K562 treated with DMSO at 1 percent for 4 hours (cell line): Measurements from ENCODE around the gene PLK3. TPM values are rescaled to one million over a fixed set of nuclear protein-coding genes. Genes with fewer than 3 reads are reported as not detected.

Source experiments
- total RNA-seq: library from RNA; unstranded; fragments of 300-600 nt; gene quantifications from 2 replicates; pipeline ENCODE4 v1.2.3, GENCODE V29; 2022; ENCODE audit not compliant: insufficient read depth

Gene PLK3
- 7.7 and 11.0 TPM in 2 replicates for total RNA-seq

GRCh38 chr1:44799770-44800584 is at the start of gene PLK3:
Gene PLK3 (plus strand): TSS chr1:44800377. CDS start chr1:44800464, 87 bp downstream.

GRCh38 chr1:44775078-44775929 is 24.9 kb upstream of the PLK3 start, which contains the start of gene RPS8:
Gene RPS8 (plus strand): TSS chr1:44775540. CDS start chr1:44775597, 57 bp downstream.

DNA sequence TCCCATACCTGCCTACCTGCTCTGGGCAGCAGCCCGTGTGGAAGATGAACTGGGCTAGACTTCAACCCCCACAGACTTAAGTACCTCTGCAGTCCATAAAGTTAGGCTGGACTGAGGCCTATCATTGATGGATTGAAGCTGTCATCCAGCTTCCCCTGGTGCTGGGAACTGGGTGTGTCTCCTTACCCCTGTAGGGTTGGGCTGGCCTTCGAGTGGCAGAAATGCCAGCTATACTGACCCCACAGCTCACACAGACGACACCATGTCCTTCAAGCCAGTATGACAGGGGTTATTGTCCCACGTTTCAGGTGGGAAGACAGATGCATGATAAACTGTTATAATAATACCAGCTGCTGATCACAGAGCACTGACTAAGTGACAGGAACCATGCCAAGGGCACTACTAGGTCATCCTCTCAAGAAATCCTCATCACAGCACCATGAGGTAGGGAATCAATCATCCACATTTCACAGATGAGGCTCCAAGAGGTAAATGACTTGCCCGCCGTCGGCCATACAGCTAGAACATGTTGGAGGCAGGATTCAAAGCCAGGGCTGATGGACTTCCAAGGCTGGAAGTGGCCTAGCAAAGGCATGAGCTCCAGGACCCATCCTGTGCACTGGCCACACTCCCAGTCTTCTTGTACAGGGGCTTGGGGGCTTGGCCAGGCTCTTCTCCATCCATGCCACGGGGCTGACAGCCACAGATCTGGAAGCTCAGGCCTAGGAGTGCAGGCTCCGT is 11.9 kb upstream of the PLK3 start, which contains the start of gene BEST4:
BEST4 (minus strand) TSS at position 51 of the 741 bp plus-strand sequence. CDS start 465 bp downstream, outside the sequence.

GRCh38 chr1:44806704-44807363 is 6.7 kb downstream of the PLK3 start, which contains the start of gene DYNLT4:
Gene DYNLT4 (minus strand): TSS chr1:44807351. CDS start chr1:44806668, 683 bp downstream.

GRCh38 chr1:44808063-44808937 is 8.1 kb downstream of the PLK3 start, which contains the start of gene BTBD19:
Gene BTBD19 (plus strand): TSS chr1:44808523. CDS start chr1:44808821, 298 bp downstream.

DNA sequence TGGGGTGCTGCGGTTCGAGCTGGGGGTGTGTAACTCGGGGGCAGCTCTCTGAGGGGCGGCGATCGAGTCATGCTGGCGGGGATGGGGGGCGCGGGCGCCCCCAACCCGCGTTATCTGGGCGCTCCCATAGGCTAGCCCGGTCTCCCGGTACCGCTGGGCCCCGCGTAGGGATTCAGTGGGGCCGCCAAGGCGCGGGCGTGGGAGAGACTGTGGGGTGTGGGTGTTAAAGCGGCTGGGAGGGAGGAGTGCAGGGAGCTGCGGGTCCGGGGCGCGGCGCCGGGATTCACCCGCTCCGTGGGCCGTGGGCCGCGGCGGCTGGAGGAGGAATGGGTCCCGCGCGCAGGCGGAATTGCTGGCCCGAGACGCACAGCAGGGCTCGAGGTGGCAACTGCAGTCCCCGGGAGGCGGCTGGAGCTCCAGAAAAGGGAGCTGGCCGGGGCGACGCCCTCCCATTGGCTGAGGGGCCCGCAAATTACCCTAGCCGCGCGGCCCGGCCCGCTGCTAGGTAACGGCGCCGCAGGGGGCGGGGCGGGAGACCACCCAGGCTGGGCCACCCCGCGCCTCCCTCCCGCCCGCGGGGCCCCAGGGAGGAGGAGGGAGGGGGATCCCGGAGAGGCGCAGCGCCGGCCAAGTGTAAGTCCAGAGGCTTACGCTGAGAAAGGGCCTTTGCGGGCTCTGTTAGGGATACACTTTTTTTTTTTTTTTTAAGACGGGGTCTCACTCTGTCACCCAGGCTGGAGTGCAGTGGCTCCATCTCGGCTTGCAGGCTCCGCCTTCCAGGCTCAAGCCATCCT is 42.9 kb downstream of the PLK3 start, which contains the start of gene PTCH2:
PTCH2 (minus strand) TSS at position 392 of the 794 bp plus-strand sequence; CDS start at position 71, 321 bp downstream.

Other genes with a start within 250 kb of the PLK3 start
- gene TMEM53, start 125.9 kb upstream of the PLK3 start, total RNA-seq: 5.6 and 8.5 TPM in 2 replicates
- gene ARMH1, start 125.7 kb upstream of the PLK3 start, total RNA-seq: not detected in 2 replicates
- gene RNU5D-1, start 69.2 kb upstream of the PLK3 start, total RNA-seq: not detected in 2 replicates
- 149 and 154 TPM in 2 replicates for gene KIF2C, start 60.5 kb upstream of the PLK3 start, total RNA-seq
- gene RPS8, start 24.8 kb upstream of the PLK3 start, total RNA-seq: 6,154 and 6,462 TPM in 2 replicates
- not detected in 2 replicates for gene BEST4, start 12.2 kb upstream of the PLK3 start, total RNA-seq
- 1.8 TPM in 1 of 2 replicates, not detected in the other for gene DYNLT4, start 7.0 kb downstream of the PLK3 start, total RNA-seq
- gene BTBD19, start 8.1 kb downstream of the PLK3 start, total RNA-seq: 2.2 TPM in 1 of 2 replicates, not detected in the other
- 0.55 and 1.5 TPM in 2 replicates for gene PTCH2, start 42.9 kb downstream of the PLK3 start, total RNA-seq
- 48.2 and 58.2 TPM in 2 replicates for gene EIF2B3, start 186.2 kb downstream of the PLK3 start, total RNA-seq
- gene HECTD3, start 210.9 kb downstream of the PLK3 start, total RNA-seq: 44.1 and 48.2 TPM in 2 replicates
- 401 and 435 TPM in 2 replicates for gene UROD, start 211.9 kb downstream of the PLK3 start, total RNA-seq